Midbrain (tissue), 1 donor: ENCODE measurements around the gene UGT3A1.

ENCODE experiments used
- DNase-seq: peaks from one replicate; lab custom pipeline; 2025; lab: John Stamatoyannopoulos, UW

Gene UGT3A1

DNA sequence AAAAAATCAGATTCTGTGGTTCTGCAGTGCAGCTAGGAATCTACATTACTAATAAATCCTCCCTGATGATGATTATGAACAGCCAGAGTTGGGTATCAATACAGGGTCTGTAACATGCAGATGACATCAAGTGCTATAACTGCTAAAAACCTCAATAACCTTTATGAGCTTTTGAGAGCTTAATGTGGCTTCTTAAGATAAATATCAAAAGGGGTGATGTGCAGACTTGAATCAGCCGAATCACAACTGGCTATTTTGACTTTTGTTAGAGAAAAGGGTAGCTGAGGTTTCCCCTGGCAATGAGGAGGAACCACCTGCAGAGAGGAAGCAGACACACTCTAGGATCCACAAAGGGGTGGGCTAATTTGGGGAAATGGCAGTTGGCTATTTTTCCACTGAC is 83.0 kb downstream of the UGT3A1 start:
- DNase-seq: no peak

DNA sequence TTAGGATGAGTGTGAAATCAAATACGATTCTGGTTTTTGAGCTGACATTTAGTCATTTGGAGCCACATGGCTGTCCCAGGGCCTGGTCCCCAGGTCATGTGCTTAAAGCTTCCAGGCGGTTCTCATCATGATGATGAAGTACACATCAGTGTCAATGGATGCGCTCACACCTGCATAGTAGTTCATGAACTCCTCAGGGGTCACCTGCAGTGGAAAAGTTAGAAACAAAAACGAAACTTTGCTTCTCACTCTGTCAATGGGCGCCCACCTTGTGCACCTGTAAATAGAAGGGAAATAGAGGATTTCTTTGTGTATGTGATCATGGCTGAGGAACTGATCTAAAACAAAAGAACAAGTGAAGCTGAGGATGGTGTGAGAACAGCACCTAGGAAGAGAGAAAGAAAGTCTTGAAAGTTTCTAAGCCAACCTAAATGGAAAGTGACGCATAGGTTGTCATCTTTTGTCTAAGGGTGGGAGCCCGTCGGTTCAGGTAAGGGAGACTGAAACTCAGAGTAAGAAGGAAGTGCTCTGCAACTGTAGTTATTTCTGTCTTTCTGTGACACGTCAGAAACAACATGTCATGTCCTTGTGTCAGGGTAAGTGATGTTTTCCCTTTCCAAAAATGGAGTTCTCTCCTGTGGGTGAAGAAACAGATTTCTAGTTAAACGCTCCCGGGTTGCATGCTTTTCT is 86.6 kb downstream of the UGT3A1 start:
- DNase-seq: no peak

DNA sequence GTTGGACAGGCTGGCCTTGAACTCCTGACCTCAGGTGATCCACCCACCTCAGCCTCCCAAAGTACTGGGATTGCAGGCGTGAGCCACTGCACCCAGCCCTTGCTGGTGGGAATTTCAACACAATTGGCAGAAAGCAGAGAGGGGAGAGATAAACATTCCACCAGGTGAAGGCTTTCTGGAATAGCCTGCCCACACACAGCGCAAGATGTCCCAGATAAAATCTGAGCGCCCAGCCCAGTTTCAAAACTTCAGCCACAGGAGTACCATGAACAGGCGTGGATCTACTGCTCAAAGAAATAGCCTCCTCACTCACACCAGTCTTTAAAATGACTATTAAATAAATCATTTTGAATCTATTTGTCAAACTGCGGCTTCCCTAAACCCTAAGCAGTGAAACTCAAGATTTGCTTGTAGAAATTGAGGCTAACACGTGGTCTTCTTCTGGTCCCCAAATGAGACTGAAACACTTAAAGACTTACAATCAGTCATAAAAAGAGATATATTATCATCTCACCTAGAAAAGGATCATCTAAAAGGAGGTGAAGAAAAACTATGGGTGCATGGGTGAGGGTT is 87.5 kb downstream of the UGT3A1 start:
- DNase-seq: no peak

DNA sequence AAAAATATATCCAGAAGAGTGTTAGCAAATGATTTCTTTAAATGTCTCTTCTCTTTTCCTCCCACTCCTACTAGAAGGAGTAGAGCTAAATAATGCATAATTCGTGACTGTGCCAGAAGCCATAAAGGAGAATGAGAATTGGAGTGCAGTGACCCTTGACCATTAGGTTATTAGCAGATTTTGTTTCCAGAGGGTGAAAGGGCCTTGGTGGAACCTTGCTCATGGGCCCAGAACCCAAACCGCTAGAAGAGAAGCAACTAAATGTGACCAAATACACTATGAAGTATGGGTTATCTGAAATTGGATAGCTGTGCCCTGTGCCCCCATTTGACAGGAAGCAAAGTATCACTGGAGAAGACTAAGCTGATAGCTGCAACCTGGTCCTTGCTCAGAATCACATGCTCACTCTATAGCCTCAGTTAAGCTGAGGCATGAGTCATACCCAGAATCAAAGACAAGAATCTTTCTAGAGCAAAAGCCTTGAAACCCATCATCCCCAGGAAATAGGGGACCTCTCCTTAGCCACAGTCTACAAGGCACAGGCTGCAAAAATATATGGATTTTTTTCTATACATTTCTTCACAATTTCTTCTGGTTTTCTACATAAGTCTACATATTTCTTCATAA is 89.0 kb downstream of the UGT3A1 start:
- DNase-seq: no peak
